Activated CD4-positive, alpha-beta T cell treated with anti-CD3 and anti-CD28 coated beads, Interleukin-2, amount 50 U/mL, for 1 hour (primary cell): ENCODE measurements around the gene MSI2.
A peak's percentile ranks its signal among the peaks of the same experiment; 100 is the strongest.

Experiments used
- DNase-seq: peaks from one replicate; pipeline ENCODE4 v3.0.0-alpha.2; 2020

Gene MSI2

GRCh38 chr17:57550016-57550415, 293.7 kb downstream of the MSI2 start:
- DNase-seq: no peak

GRCh38 chr17:57550668-57551315, 294.5 kb downstream of the MSI2 start:
- no peak for DNase-seq

DNA sequence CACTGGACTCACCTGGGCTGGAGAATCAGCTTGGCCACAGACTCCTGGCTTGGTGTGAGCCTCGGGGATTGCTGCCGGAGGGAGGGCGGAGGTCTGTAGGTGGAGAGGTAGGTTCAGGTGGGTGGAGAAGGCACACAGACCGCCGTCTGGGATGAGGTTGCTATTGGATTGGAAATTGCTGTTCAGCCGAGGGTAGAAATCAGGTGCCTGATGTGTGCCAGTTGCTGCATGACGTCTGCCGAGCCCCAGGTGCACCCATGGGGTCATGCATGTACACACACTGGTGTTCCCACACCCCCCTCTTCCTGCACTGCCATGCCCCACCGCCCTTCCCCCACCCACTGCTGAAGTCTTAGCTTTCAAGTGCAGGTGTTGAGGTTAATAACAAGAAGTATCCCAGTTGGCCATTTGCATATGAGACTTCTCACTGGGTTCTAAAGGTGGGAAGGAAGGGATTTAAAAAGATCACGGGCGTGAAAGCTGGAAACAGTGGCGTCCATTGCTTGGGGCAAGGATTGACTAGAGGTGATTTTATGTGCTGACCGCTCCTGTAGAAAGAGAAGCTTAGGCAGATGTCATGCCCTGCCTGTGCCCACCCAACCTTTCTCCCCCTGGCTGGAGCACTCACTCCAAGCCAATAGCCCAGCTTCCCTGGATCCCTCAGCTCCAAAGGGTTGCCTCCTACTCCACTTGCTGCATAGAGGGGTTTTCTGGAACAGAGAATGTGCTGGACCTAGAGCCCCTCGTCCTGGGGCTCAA, 295.2 kb downstream of the MSI2 start:
- DNase-seq: peak; percentile 7

DNA sequence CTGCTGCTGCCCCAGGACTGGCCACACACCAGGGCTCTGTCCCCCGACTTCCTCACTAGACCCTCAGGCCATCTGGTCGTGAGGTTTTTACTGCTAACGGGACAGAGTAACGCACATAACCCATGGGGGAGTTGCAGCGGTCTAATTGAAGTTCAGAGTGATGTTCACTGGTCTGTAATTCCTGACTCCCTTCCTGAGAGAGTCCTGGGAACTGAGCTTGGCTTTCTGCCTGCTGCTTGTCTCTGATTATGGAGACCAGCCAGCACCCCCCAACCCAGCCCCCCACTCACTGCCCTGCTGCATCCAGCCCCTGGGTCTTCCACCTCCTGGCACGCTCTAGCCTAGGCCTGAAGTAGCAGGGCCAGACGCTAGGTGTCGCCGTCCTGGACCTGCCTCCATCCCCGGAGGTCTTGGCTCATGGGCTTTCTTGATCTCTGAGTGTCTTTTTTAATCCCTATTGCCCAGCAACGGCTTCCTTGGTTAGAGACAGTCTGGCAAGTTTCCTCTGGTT, 295.8 kb downstream of the MSI2 start:
- no peak for DNase-seq

DNA sequence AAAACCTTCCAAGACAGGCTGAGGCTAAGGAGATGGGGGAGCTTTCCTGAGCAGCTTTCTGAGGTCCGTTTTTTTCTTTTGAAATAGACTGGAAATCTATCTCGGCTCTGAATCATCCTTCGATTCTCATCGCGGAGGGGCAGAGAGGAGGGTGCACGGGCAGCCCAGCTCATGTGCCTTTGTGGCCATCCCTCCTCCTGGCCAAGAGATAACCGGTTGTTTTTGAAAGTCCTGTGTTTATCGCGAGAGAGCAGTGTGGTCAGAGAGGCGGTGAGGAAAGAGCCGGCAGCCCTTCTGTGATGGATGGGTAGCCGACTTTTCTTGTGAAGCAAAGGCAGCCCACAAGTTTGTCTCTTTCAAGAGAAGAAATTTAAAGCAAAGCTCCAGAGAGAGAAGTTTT, 297.2 kb downstream of the MSI2 start:
- no peak for DNase-seq

- no peak for DNase-seq
These were observed 297.9 kb downstream of the MSI2 start for GRCh38 chr17:57553991-57554825.

DNA sequence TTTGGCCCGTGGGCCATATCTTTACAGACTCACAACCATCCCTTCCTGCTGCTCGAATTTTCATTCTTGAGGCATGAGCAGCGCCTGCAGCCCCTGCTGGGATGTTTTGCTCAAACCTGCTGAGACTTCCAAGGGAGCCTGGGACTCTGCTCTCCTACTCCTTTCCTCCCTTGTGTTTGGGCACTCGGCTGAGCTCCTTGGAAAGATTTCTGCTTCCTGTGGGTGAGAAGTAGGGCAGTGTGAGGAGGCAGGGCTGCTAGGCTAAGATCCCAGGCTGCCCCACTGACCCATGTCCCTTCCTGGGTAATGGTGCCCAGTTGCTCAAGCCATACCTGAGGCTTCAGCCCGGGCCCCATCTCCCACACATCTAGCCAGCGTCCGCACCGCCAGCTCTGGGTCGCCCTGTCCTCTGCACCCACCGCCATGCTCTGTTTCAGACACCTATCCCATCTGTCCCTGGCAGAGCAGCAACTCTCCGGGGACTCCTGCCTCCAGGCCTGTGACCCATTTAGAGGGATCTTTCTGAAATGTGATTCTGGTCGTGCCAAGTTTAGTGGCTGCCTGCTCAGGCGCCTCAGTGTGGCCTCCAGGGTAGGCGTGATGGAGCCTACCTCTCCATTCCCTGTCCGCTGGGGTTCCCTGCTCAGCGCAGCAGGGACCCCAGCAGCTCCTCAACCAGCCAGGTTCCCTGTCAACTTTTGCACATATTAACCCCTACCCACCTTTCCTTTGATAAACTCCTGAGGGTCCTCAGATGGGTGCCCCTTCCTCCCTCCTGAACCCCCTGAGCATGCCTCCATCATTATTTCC, 298.7 kb downstream of the MSI2 start:
- DNase-seq: no peak

DNA sequence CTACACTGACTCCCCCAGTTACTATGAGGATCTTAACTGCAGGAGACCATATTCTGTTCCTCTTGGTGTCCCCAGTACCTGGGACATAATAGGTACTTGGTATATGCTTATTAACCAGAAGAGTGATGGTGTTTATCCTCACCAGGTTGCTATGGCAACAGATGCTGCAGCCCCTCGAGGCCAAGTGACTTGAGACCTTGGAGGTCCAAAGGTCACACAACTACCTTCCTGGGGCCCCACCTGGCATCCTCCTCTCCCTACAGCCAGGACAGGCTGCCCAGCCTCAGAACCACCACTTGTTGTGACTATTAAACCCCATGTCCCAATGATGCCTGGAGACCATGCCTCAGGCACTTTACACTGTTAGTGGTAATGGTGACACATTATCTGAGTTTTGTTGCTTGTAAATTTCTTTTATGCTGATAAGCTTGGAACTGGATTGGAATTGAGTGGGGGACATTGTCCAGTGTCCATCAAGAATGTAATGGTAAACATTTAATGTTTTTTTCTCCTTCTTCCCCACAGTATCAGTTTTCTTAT, 299.4 kb downstream of the MSI2 start:
- DNase-seq: no peak

- DNase-seq: no peak
These were observed 300.0 kb downstream of the MSI2 start for GRCh38 chr17:57556320-57556719.

- no peak for DNase-seq
These were observed 300.7 kb downstream of the MSI2 start for GRCh38 chr17:57556977-57557376.

- DNase-seq: no peak
These were observed 301.1 kb downstream of the MSI2 start for GRCh38 chr17:57557416-57557815.

- DNase-seq: no peak
These were observed 301.7 kb downstream of the MSI2 start for GRCh38 chr17:57557834-57558681.

DNA sequence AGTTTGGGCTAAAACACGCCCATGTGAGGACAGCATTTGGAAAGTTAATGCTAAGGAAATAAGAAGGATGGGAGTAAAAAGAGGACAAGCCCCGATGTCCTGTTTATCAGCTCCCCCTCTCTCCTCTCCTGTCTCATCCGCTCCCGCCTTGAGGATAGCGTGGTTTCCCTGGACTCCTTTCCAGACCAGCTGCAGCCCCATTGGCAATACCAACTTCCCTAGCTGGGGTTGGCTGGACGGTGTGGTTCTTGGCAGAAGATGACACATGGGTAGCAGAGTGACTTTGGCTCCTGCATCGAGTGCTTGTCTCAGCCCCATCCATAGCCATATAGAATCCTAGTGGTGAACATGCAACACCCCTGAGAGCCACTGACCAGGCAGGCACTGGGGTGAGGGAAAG, 302.9 kb downstream of the MSI2 start:
- DNase-seq: no peak

DNA sequence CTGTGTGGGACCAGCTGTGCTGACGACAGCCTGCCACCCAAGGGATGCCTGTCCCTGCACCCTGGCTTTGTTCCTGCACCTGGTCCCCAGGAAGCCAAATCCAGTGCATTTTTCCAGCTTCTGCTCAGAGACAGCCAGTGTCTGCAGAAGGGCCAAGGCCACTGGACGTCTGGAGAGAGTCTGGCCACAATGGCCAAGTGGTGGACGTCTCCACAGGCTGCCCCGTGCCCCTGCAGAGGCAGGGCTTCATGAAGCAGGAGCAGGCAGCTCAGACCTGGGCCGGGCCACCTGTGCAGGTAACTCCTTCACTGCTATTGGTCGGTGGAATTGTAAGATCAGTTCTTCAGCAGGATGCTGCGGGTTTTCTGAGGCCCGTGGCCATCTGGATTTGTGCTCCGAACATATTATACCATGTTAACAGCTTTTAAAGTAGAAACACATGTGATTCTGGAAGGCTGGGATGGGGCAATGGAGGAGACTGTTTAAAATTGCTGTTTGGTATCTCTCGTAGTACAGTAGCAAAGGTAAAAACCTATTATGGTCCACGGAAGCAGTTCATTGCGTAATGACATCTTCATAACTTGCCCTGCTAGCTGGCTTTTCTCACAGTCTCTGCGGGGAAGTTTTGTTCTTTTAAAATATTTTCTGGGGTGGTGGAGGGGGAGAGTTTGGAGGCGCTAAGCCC, 303.5 kb downstream of the MSI2 start:
- DNase-seq: no peak

- DNase-seq: no peak
These were observed 304.0 kb downstream of the MSI2 start for GRCh38 chr17:57560319-57560705.

DNA sequence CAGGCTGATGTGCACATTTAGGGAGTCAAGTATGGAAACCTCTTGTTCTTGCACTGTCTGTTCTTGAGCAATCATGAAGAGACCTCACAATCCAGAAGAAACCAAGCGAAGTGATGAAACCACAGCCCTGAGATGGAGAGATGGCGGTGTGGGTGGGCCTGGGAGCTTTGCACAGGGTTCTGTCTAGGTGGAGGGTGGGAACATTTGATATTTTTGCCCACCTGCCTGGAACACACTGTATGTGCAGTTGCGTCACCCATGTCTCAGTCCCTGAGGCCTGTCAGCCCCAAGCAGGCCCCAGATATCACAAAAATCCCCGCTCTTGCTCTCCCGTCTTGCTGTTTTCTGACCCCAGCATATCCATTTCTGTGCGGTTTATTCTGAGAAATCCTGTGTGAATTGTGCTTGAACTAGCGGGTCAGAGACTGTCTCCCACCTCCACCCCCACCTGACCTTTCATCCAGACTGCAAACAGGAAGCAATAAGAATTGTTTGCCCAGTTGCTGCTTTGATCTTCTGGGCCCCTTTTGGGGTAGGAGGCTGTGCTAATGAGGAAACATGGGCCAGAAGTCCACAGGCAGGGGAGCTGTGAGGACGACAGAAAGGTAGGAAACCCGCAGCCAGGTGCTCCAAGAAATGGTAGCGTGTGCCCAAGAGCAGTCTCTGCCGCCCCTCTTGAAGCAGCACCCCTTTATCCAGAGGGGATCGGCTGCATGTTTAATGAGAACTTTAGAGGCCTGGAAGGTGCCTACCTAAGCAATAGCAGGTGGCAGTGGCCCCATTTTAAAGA, 304.9 kb downstream of the MSI2 start:
- no peak for DNase-seq

DNA sequence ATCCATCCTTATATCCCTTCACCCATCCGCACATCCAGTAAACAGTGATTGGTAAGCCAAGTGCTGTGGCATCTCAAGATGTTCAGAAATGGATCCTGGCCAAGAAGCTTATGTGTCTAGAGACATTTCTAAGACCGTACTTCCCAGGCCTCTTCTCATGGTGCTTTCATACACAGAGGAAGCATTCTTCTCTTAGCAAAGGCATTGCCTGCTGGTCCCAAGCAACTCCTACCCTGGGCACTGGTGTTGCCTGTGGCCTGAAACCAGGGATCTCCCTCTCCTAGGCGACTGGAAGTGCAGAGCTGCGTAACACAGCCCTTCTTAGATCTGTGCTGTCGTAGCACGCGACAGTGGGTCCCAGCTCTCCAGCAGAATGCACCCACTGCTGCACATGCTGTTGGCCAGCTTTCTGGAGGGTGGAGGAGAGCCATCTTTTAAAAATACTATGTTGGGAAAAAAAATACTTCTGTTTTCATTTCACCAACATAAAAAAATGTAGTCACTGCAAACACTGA, 305.9 kb downstream of the MSI2 start:
- DNase-seq: no peak

GRCh38 chr17:57563958-57564357, 307.6 kb downstream of the MSI2 start:
- DNase-seq: no peak

GRCh38 chr17:57565176-57565575, 308.9 kb downstream of the MSI2 start:
- no peak for DNase-seq

- no peak for DNase-seq
These were observed 310.4 kb downstream of the MSI2 start for GRCh38 chr17:57566721-57567120.
